PC-3 (cell line): ENCODE measurements around the gene CD9. TPM values are rescaled to one million over a fixed set of nuclear protein-coding genes. Genes with fewer than 3 reads are reported as not detected.

ENCODE experiments used
- ATAC-seq: fragments of 200-7000 bp; cut with Tn5 transposase; 2 replicates; pipeline ENCODE4 v1.9.1; 2020; ENCODE audit warnings: mild to moderate bottlenecking, moderate library complexity
- BruUV-seq: library from RNA; stranded (reverse); fragments of 400-500 nt; replicated peaks from 2 replicates; lab custom pipeline; 2021; lab: Mats Ljungman, UMichigan
- CTCF ChIA-PET: fragments of 300-600 bp; sonication (Branson Sonifier 250); formaldehyde crosslinking; loops from one replicate; lab custom pipeline; 2022; ENCODE audit warnings: antibody characterized with exemption; lab: Charles Lee
- POLR2A ChIA-PET: fragments of 300-600 bp; sonication (Branson Sonifier 250); formaldehyde crosslinking; loops from one replicate; lab custom pipeline; 2022; ENCODE audit warnings: antibody characterized with exemption; ENCODE audit not compliant: unreplicated experiment; lab: Charles Lee
- DNase-seq: peaks from one replicate; pipeline ENCODE4 v3.0.0-alpha.2; 2015
- H2AFZ ChIP-seq: fragments of 300-600 bp; sonication (generic); 2 replicates; pipeline ENCODE4 v1.6.0; 2016; ENCODE audit warnings: antibody characterized with exemption, low read length
- H3F3A ChIP-seq: fragments of 300-600 bp; sonication (generic); one replicate; pipeline ENCODE4 v1.6.0; 2017; ENCODE audit warnings: antibody characterized with exemption, low read length, control low read depth, mild to moderate bottlenecking; ENCODE audit not compliant: unreplicated experiment
- H3K27ac ChIP-seq: fragments of 300-600 bp; sonication (generic); 2 replicates; pipeline ENCODE4 v1.5.1; 2016; ENCODE audit warnings: mild to moderate bottlenecking, low read length
- H3K27me3 ChIP-seq: fragments of 300-600 bp; sonication (generic); 2 replicates; pipeline ENCODE4 v1.6.1; 2016; ENCODE audit warnings: low read length, mixed read lengths
- H3K36me3 ChIP-seq: fragments of 300-600 bp; sonication (generic); 2 replicates; pipeline ENCODE4 v1.6.1; 2016; ENCODE audit warnings: low read depth, mixed run types, low read length, mixed read lengths
- H3K4me1 ChIP-seq: fragments of 300-600 bp; sonication (generic); 2 replicates; pipeline ENCODE4 v1.5.1; 2016; ENCODE audit warnings: low read length; ENCODE audit not compliant: insufficient read depth
- H3K4me2 ChIP-seq: fragments of 300-600 bp; sonication (generic); 2 replicates; pipeline ENCODE4 v1.6.0; 2016; ENCODE audit warnings: low read length
- H3K4me3 ChIP-seq: fragments of 300-600 bp; sonication (generic); 2 replicates; pipeline ENCODE4 v1.5.1; 2016; ENCODE audit warnings: mild to moderate bottlenecking, low read length, mixed read lengths
- H3K79me2 ChIP-seq: fragments of 300-600 bp; sonication (generic); 2 replicates; pipeline ENCODE4 v1.6.1; 2017; ENCODE audit warnings: low read length, mixed read lengths
- H3K9ac ChIP-seq: fragments of 300-600 bp; sonication (generic); 2 replicates; pipeline ENCODE4 v1.6.0; 2016; ENCODE audit warnings: mild to moderate bottlenecking, low read length
- H3K9me2 ChIP-seq: fragments of 300-600 bp; sonication (generic); replicated peaks from 2 replicates; pipeline ENCODE4 v1.6.1; 2016; ENCODE audit warnings: mixed run types, low read length, mixed read lengths
- H3K9me3 ChIP-seq: fragments of 300-600 bp; sonication (generic); 2 replicates; pipeline ENCODE4 v1.6.1; 2016; ENCODE audit warnings: low read length, mixed read lengths
- H4K20me1 ChIP-seq: fragments of 300-600 bp; sonication (generic); 2 replicates; pipeline ENCODE4 v1.6.1; 2016; ENCODE audit warnings: low read length, mixed read lengths
- EZH2 ChIP-seq: fragments of 300-600 bp; sonication (generic); IDR thresholded peaks from one replicate; pipeline ENCODE4 v1.6.1; 2017; ENCODE audit warnings: antibody characterized with exemption, mild to moderate bottlenecking, low read length; ENCODE audit not compliant: unreplicated experiment
- EZH2phosphoT487 ChIP-seq: fragments of 300-600 bp; sonication (generic); IDR thresholded peaks from 2 replicates; pipeline ENCODE4 v1.6.1; 2018; ENCODE audit warnings: mild to moderate bottlenecking, antibody characterized with exemption, low read length, borderline replicate concordance
- intact Hi-C: fragments of 100-400 bp; cut with micrococcal nuclease; formaldehyde crosslinking; loops from 2 replicates; pipeline ENCODE4 v1.9.0; 2023
- total RNA-seq: library from RNA; depleted of rRNA; stranded (reverse); fragments of >200 nt; gene quantifications from 2 replicates; pipeline ENCODE4 v1.2.3, GENCODE V29; 2014; rRNA removed
- TF ChIP-seq, protein P1 (sequence below): fragments of 300-600 bp; sonication (generic); conservative IDR thresholded peaks from 2 replicates; pipeline ENCODE4 v1.5.1; 2017; ENCODE audit warnings: antibody characterized with exemption, low read depth, mild to moderate bottlenecking, low read length

CD9 gene
- total RNA-seq, 1 experiment from 2014 or later = 174 TPM

DNA sequence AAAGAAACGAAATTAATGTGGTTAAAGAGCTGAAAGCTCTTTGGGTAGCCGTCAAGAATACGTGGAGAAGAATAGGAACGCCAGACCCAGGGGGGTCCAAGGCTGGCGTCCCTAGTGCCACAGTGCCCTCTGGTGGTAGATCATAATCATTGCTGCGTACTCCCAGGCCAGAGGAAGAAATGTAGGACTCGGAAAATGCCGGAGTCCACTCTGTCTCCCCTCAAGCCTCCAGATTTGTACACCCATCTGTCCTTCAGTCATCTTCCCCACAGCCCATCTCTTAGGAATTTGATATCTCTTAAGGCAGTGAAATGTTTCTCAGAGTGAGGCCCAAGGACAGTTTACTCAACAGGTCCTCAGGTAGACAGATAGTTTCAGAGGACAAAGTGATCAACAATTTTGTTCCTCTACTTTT, 84.9 kb downstream of the CD9 start:
- Histone ChIP-seq H3K9ac (peak overlapping the region; percentile 67), H3F3A (peaks cover 4% of the 10 kb centered on the region), H3K27me3 (no peaks in the 10 kb centered on the region), H3K9me3 (no peaks in the 10 kb centered on the region), H3K79me2 (no peaks in the 10 kb centered on the region), H3K36me3 (no peaks in the 10 kb centered on the region), H4K20me1 (no peaks in the 10 kb centered on the region), H3K4me3 (no peak overlapping the region), H3K4me1 (peaks cover 49% of the 10 kb centered on the region), H3K27ac (peak overlapping the region; percentile 96), H3K9me2 (no peaks in the 10 kb centered on the region), H2AFZ (peak overlapping the region; percentile 71), H3K4me2 (peak overlapping the region; percentile 79)
- BruUV-seq = no TSS peak
- ChIA-PET POLR2A (interaction anchor here (0.5 kb wide), 1 partner anchor 8 kb away, joined by 3 read pairs; no protein-coding TSS in a partner anchor), CTCF (interaction anchor here (1.0 kb wide), 3 partner anchors 89 to 218 kb away, joined by 3 to 13 read pairs (median 7); no protein-coding TSS in a partner anchor)
- ATAC-seq = peak; percentile 34
- TF ChIP-seq EZH2 (no peak), EZH2phosphoT487 (no peak)
- TF ChIP-seq, protein P1, sequence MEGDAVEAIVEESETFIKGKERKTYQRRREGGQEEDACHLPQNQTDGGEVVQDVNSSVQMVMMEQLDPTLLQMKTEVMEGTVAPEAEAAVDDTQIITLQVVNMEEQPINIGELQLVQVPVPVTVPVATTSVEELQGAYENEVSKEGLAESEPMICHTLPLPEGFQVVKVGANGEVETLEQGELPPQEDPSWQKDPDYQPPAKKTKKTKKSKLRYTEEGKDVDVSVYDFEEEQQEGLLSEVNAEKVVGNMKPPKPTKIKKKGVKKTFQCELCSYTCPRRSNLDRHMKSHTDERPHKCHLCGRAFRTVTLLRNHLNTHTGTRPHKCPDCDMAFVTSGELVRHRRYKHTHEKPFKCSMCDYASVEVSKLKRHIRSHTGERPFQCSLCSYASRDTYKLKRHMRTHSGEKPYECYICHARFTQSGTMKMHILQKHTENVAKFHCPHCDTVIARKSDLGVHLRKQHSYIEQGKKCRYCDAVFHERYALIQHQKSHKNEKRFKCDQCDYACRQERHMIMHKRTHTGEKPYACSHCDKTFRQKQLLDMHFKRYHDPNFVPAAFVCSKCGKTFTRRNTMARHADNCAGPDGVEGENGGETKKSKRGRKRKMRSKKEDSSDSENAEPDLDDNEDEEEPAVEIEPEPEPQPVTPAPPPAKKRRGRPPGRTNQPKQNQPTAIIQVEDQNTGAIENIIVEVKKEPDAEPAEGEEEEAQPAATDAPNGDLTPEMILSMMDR = peak; percentile 85
- peak; percentile 72 for DNase-seq
- intact Hi-C loops = loop anchor here (1.0 to 5.0 kb wide), 4 partner anchors 37 to 298 kb away; no protein-coding TSS in a partner anchor

DNA sequence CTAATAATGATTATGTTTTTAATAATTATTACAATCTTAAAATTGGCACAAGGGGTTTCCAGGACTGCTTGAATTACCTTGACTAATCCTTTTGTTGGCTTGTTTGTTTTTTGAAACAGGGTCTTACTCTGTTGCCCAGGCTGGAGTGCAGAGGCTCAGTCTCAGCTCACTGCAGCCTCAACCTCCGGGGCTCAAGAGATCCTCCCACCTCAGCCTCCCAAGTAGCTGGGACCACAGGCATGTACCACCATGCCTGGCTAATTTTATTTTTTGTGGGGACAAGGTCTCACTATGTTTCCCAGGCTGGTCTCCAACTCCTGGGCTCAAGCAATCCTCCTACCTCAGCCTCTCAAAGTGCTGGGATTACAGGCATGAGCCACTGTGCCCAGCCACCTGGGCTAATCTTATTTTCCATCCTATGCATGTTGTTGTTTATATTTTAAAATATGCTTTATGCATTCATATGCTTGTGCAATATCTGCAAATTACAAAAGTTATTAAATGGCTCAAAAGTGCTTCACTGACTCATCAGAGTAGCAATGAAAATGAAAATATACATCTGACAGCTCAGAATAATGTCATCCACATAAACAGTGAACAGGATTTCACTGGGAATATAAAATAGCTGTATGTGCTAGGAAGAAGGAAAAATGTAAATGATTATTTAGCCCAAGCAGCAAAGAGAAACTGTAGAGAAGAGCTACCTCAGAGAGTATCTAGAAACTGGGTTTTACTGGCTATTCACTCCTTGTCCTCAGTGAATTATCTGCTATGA, 85.5 kb downstream of the CD9 start:
- DNase-seq = peak; percentile 77
- ATAC-seq = peak; percentile 57
- H3K4me2 ChIP-seq = peak overlapping the region; percentile 79
- intact Hi-C loops = loop anchor here (1.0 to 5.0 kb wide), 4 partner anchors 37 to 298 kb away; no protein-coding TSS in a partner anchor
- no peaks in the 10 kb centered on the region for H3K27me3 ChIP-seq
- CTCF ChIA-PET = interaction anchor here (0.9 to 1.4 kb wide), 4 partner anchors 90 to 218 kb away, joined by 3 to 13 read pairs (median 4); no protein-coding TSS in a partner anchor
- no peaks in the 10 kb centered on the region for H3K9me2 ChIP-seq
- H3K36me3 ChIP-seq = no peaks in the 10 kb centered on the region
- peaks cover 4% of the 10 kb centered on the region for H3F3A ChIP-seq
- TF ChIP-seq, protein P1 = no peak
- TF ChIP-seq EZH2phosphoT487 (no peak), EZH2 (no peak)
- peak overlapping the region; percentile 23; the same call in 1 of the 2 replicates for H3K4me3 ChIP-seq
- peak overlapping the region; percentile 71; the same call in 1 of the 2 replicates for H2AFZ ChIP-seq
- no peaks in the 10 kb centered on the region for H4K20me1 ChIP-seq
- H3K9me3 ChIP-seq = no peaks in the 10 kb centered on the region
- H3K4me1 ChIP-seq = peaks cover 43% of the 10 kb centered on the region
- no TSS peak for BruUV-seq
- peak overlapping the region; percentile 71 for H3K9ac ChIP-seq
- no peaks in the 10 kb centered on the region for H3K79me2 ChIP-seq
- H3K27ac ChIP-seq = peak overlapping the region; percentile 96
- POLR2A ChIA-PET = interaction anchor here (0.5 to 1.1 kb wide), 7 partner anchors 7 to 242 kb away, joined by 3 to 9 read pairs (median 3); no protein-coding TSS in a partner anchor

Other genes with a start within 250 kb of the CD9 start
- gene VWF, start 75.7 kb upstream of the CD9 start, total RNA-seq = not detected in 2 replicates
- 18.0 and 18.4 TPM in 2 replicates for gene PLEKHG6, start 110.3 kb downstream of the CD9 start, total RNA-seq
- 95.1 and 97.4 TPM in 2 replicates for gene TNFRSF1A, start 141.7 kb downstream of the CD9 start, total RNA-seq
- gene SCNN1A, start 175.2 kb downstream of the CD9 start, total RNA-seq = 2.3 and 2.9 TPM in 2 replicates
- 160 and 163 TPM in 2 replicates for gene LTBR, start 183.8 kb downstream of the CD9 start, total RNA-seq
- not detected in 2 replicates for gene CD27, start 244.6 kb downstream of the CD9 start, total RNA-seq